HepG2 (cell line): ENCODE results near the gene PSPH. TPM values are rescaled to one million over a fixed set of nuclear protein-coding genes. Genes with fewer than 3 reads are reported as not detected.

ENCODE experiments used
- ATAC-seq: fragments of 200-7000 bp; cut with Tn5 transposase; 3 replicates; pipeline ENCODE4 v1.9.1; 2020; ENCODE audit warnings: mild to moderate bottlenecking, moderate library complexity
- BruUV-seq: library from RNA; stranded (reverse); fragments of 400-500 nt; replicated peaks from 2 replicates; lab custom pipeline; 2021; lab: Mats Ljungman, UMichigan
- CTCF ChIA-PET: fragments of 300-600 bp; formaldehyde crosslinking; extraction: SDS; loops from one replicate; lab custom pipeline; 2021; ENCODE audit warnings: low total read pairs, inconsistent platforms, low intra/inter-chr PET ratio; lab: Yijun Ruan, JAX
- POLR2A ChIA-PET: fragments of 350-600 bp; sonication (Branson Sonifier 250); formaldehyde crosslinking; loops from one replicate; lab custom pipeline; 2020; ENCODE audit warnings: antibody characterized with exemption, inconsistent platforms; lab: Yijun Ruan, JAX
- DNase-seq: peaks from one replicate; pipeline ENCODE4 v3.0.0-alpha.2; 2015; ENCODE audit warnings: low spot score
- FAIRE-seq: peaks from 3 replicates; lab custom pipeline; 2011; peaks lifted over from hg19 to GRCh38; lab: Jason Lieb, UNC
- H2AFZ ChIP-seq: one replicate; pipeline ENCODE4 v1.6.1; 2011; ENCODE audit warnings: low read length, inconsistent platforms
- H3K27ac ChIP-seq: fragments of 300-600 bp; 3 replicates; pipeline ENCODE4 v1.8.0; 2011; ENCODE audit warnings: mixed run types, mild to moderate bottlenecking, mixed read lengths, low read length, inconsistent platforms; ENCODE audit not compliant: insufficient read depth; ENCODE audit errors: extremely low read length
- H3K27me3 ChIP-seq, 2 experiments: fragments of 200-600 bp in 1 of 2; 2 replicates in 1 of 2; 3 replicates in 1 of 2; pipeline versions ENCODE4 v1.6.0 to v1.8.0; 2011; ENCODE audit warnings: low read length in 2 of 2, mild to moderate bottlenecking in 2 of 2, moderate library complexity in 2 of 2, inconsistent platforms in 1 of 2; ENCODE audit not compliant: insufficient read depth in 2 of 2, control insufficient read depth in 1 of 2
- H3K36me3 ChIP-seq, 2 experiments: fragments of 200-600 bp in 1 of 2; replicated peaks in 1 of 2; 2 replicates in 1 of 2; 3 replicates in 1 of 2; pipeline versions ENCODE4 v1.5.1 to v1.8.0; 2011; ENCODE audit warnings: low read length in 2 of 2, inconsistent platforms in 1 of 2; ENCODE audit not compliant: insufficient read depth in 2 of 2, control insufficient read depth in 1 of 2
- H3K4me1 ChIP-seq: 2 replicates; pipeline ENCODE4 v1.5.1; 2012; ENCODE audit warnings: low read length, inconsistent platforms; ENCODE audit not compliant: insufficient read depth
- H3K4me2 ChIP-seq: 2 replicates; pipeline ENCODE4 v1.6.0; 2011; ENCODE audit warnings: low read depth, low read length, inconsistent platforms
- H3K4me3 ChIP-seq, 3 experiments: fragments of 200-600 bp in 1 of 3; sonication (generic), shearing (Covaris generic) in 1 of 3; replicated peaks in 1 of 3; 2 replicates each; pipeline ENCODE4 v1.5.1; 2011 to 2016; ENCODE audit warnings: low read length in 3 of 3, inconsistent platforms in 2 of 3, low read depth in 2 of 3, mild to moderate bottlenecking in 2 of 3, control low read depth in 1 of 3, mixed read lengths in 1 of 3; ENCODE audit not compliant: insufficient read depth in 1 of 3
- H3K79me2 ChIP-seq: one replicate; pipeline ENCODE4 v1.6.1; 2011; ENCODE audit warnings: low read length, inconsistent platforms; ENCODE audit not compliant: insufficient read depth
- H3K9ac ChIP-seq: 2 replicates; pipeline ENCODE4 v1.6.0; 2011; ENCODE audit warnings: mild to moderate bottlenecking, low read depth, low read length, inconsistent platforms; ENCODE audit not compliant: insufficient read depth
- H3K9me3 ChIP-seq: 2 replicates; pipeline ENCODE4 v1.5.1; 2012; ENCODE audit warnings: mild to moderate bottlenecking, low read length
- H4K20me1 ChIP-seq: 2 replicates; pipeline ENCODE4 v1.6.0; 2011; ENCODE audit warnings: inconsistent platforms, mild to moderate bottlenecking, low read length, moderate library complexity; ENCODE audit not compliant: insufficient read depth
- ATF6 ChIP-seq: sonication (generic); formaldehyde crosslinking; conservative IDR thresholded peaks from 2 replicates; pipeline ENCODE4 v1.4.0; 2020; ENCODE audit warnings: missing genetic modification reagents
- CENPT ChIP-seq: sonication (generic); formaldehyde crosslinking; IDR thresholded peaks from 2 replicates; pipeline ENCODE4 v1.8.0; 2022; ENCODE audit warnings: low read depth, mild to moderate bottlenecking, moderate library complexity, missing genetic modification reagents
- ELK4 ChIP-seq: sonication (generic); formaldehyde crosslinking; IDR thresholded peaks from 2 replicates; pipeline ENCODE4 v1.9.0; 2021; ENCODE audit warnings: missing genetic modification reagents, borderline replicate concordance
- IKZF1 ChIP-seq: fragments of 450-650 bp; IDR thresholded peaks from 2 replicates; pipeline ENCODE4 v1.7.1; 2016
- IKZF5 ChIP-seq: IDR thresholded peaks from 2 replicates; pipeline ENCODE4 v1.6.1; 2018; ENCODE audit warnings: missing genetic modification reagents, mild to moderate bottlenecking, missing compliant biosample characterization
- MED8 ChIP-seq: sonication (generic); formaldehyde crosslinking; IDR thresholded peaks from 2 replicates; pipeline ENCODE4 v1.8.1; 2023; ENCODE audit warnings: mild to moderate bottlenecking, missing genetic modification reagents; ENCODE audit not compliant: insufficient replicate concordance
- MTA1 ChIP-seq: sonication (generic); formaldehyde crosslinking; IDR thresholded peaks from 2 replicates; pipeline ENCODE4 v1.4.0; 2020; ENCODE audit warnings: missing genetic modification reagents, mild to moderate bottlenecking, borderline replicate concordance
- RBFOX2 ChIP-seq: fragments of 200-400 bp; formaldehyde crosslinking; IDR thresholded peaks from 2 replicates; pipeline ENCODE4 v1.6.1; 2017; ENCODE audit warnings: low read depth, mild to moderate bottlenecking, low read length
- SIX1 ChIP-seq: sonication (generic); formaldehyde crosslinking; IDR thresholded peaks from 2 replicates; pipeline ENCODE4 v1.4.0; 2020; ENCODE audit warnings: missing genetic modification reagents, borderline replicate concordance
- YEATS4 ChIP-seq: sonication (generic); formaldehyde crosslinking; IDR thresholded peaks from 2 replicates; pipeline ENCODE4 v1.4.0; 2020; ENCODE audit warnings: missing genetic modification reagents, borderline replicate concordance
- ZBTB1 ChIP-seq: sonication (generic); formaldehyde crosslinking; IDR thresholded peaks from 2 replicates; pipeline ENCODE4 v1.4.0; 2020; ENCODE audit warnings: missing genetic modification reagents, borderline replicate concordance
- ZKSCAN1 ChIP-seq: fragments of 150-350 bp; IDR thresholded peaks from 2 replicates; pipeline ENCODE4 v1.6.1; 2014; ENCODE audit warnings: low read length
- ZNF18 ChIP-seq: sonication (generic); formaldehyde crosslinking; IDR thresholded peaks from 2 replicates; pipeline ENCODE4 v1.8.0; 2022; ENCODE audit warnings: mild to moderate bottlenecking, missing genetic modification reagents; ENCODE audit not compliant: insufficient replicate concordance
- ZNF556 ChIP-seq: sonication (generic); formaldehyde crosslinking; IDR thresholded peaks from 2 replicates; pipeline ENCODE4 v1.4.0; 2020; ENCODE audit warnings: mild to moderate bottlenecking, missing genetic modification reagents, borderline replicate concordance
- ZNF607 ChIP-seq: sonication (generic); formaldehyde crosslinking; IDR thresholded peaks from 2 replicates; pipeline ENCODE4 v1.5.1; 2020; ENCODE audit warnings: missing genetic modification reagents, mild to moderate bottlenecking, borderline replicate concordance
- ZNF616 ChIP-seq: sonication (generic); formaldehyde crosslinking; IDR thresholded peaks from 2 replicates; pipeline ENCODE4 v1.5.0; 2020; ENCODE audit warnings: low read depth, mild to moderate bottlenecking, missing genetic modification reagents
- WGBS: methylation state at CpG from one replicate; pipeline ENCODE4 v1.1.6; 2017; ENCODE audit warnings: low lambda C conversion rate; 5-methylcytosine and 5-hydroxymethylcytosine counted together
- in situ Hi-C: cut with HindIII; loops from 2 replicates; pipeline ENCODE4 v1.10.0; 2017; ENCODE audit warnings: low pct_unique_long_range_greater_than_20kb; ENCODE audit not compliant: extremely low pct_ligation_motif_present
- intact Hi-C: fragments of 100-400 bp; cut with micrococcal nuclease; formaldehyde crosslinking; loops from one replicate; pipeline ENCODE4 v1.10.0; 2022; ENCODE audit not compliant: unreplicated experiment
- polyA plus RNA-seq, 8 experiments: library from polyadenylated mRNA; depleted of rRNA in 3 of 8; stranded (reverse) in 7 of 8; unstranded in 1 of 8; fragments of >200 nt; fragmentation: Illumina TruSeq in 4 of 8; extraction: Trizol in 4 of 8; gene quantifications; 2 replicates each; pipeline versions ENCODE4 v1.2.1 to v1.2.3, GENCODE V29; 2011 to 2016; ENCODE audit warnings: low read depth in 4 of 8, missing spikeins in 1 of 8, mixed read lengths in 1 of 8; ENCODE audit not compliant: insufficient read depth in 1 of 8
- total RNA-seq, 5 experiments: library from RNA; depleted of rRNA; stranded (reverse); fragments of >200 nt; fragmentation: Illumina TruSeq; extraction: Trizol; gene quantifications; 2 replicates each; pipeline ENCODE4 v1.2.3, GENCODE V29; 2016; ENCODE audit warnings: low read depth in 1 of 5

The PSPH gene
- total and polyA plus RNA-seq, 2 of the 13 experiments (the other 11 are each of a cell fraction or from before 2014, with no cell fraction given), result 85.5 to 124 TPM

GRCh38 chr7:55965100-55965470 is 86.2 kb downstream of the PSPH start:
- H3K4me3 ChIP-seq, result peak overlapping the region; percentile 77 to 93 (median 88); a peak in 5 of 6 replicates
- FAIRE-seq (peak; percentile 26), DNase-seq (no peak), ATAC-seq (no peak)
- H3K27ac ChIP-seq, result peak overlapping the region; percentile 91
- peak overlapping the region; percentile 92 for H3K9ac ChIP-seq
- H3K4me1 ChIP-seq, result peaks cover 44% of the 10 kb centered on the region
- POLR2A ChIA-PET, result interaction anchor here (0.6 to 4.1 kb wide), 18 partner anchors 10 to 1206 kb away, joined by 3 to 26 read pairs (median 8); partner anchors contain the start of genes CCT6A, CHCHD2, MRPS17 and PSPH
- H3K36me3 ChIP-seq, result 0 out of 5 replicates have a peak, but pooled peaks cover 0 to 2% of the 10 kb centered on the region in 2 experiments
- peaks cover 20% of the 10 kb centered on the region for H3K79me2 ChIP-seq
- peak overlapping the region; percentile 97 for H3K4me2 ChIP-seq
- intact Hi-C loops (loop anchor here (2.0 kb wide), 1 partner anchor 324 kb away; no protein-coding TSS in a partner anchor), in situ Hi-C loops (loop anchor here (25.0 kb wide), 2 partner anchors 203 to 328 kb away; no protein-coding TSS in a partner anchor)
- WGBS, result 4% methylated on average over 14 of the region's 14 CpGs
- H3K9me3 ChIP-seq, result no peaks in the 10 kb centered on the region
- BruUV-seq, result TSS peak; percentile 64
- H4K20me1 ChIP-seq, result no peaks in the 10 kb centered on the region; the same call in 1 of the 2 replicates
- H3K27me3 ChIP-seq, result no peaks in the 10 kb centered on the region; a peak in 1 of 5 replicates
- no peak overlapping the region for H2AFZ ChIP-seq
- CTCF ChIA-PET, result interaction anchor here (1.4 kb wide), 1 partner anchor 324 kb away, joined by 8 read pairs; no protein-coding TSS in a partner anchor
- TF ChIP-seq CENPT (CRISPR knock-in tag) (no peak), MTA1 (CRISPR knock-in tag) (no peak), IKZF1 (no peak), MED8 (CRISPR knock-in tag) (peak; percentile 8), ELK4 (CRISPR knock-in tag) (no peak), YEATS4 (CRISPR knock-in tag) (peak; percentile 8), ZNF616 (CRISPR knock-in tag) (no peak), SIX1 (CRISPR knock-in tag) (no peak), ZNF607 (CRISPR knock-in tag) (no peak; the same call in 1 of the 2 replicates), RBFOX2 (no peak), IKZF5 (CRISPR knock-in tag) (no peak), ATF6 (CRISPR knock-in tag) (no peak), ZBTB1 (CRISPR knock-in tag) (no peak), ZNF556 (0 out of 2 replicates have a peak, but pooled peaks have one; percentile 2), ZKSCAN1 (0 out of 2 replicates have a peak, but pooled peaks have one; percentile 7), ZNF18 (no peak)
